H1 (cell line): ENCODE results near the gene PYGB. TPM values are rescaled to one million over a fixed set of nuclear protein-coding genes. Genes with fewer than 3 reads are reported as not detected.
A peak's percentile ranks its signal among the peaks of the same experiment; 100 is the strongest.
"Not testable (repeated sequence)": the region's sequence is repeated elsewhere in the genome, so short reads cannot be mapped to it uniquely, and the experiment has no call there.

Source experiments
- CTCF ChIA-PET: fragments of 300-600 bp; sonication (Branson Sonifier 250); formaldehyde crosslinking; loops from one replicate; lab custom pipeline; 2021; ENCODE audit not compliant: partially characterized antibody; lab: Charles Lee
- POLR2A ChIA-PET: fragments of 300-600 bp; sonication (Branson Sonifier 250); formaldehyde crosslinking; loops from one replicate; lab custom pipeline; 2021; ENCODE audit warnings: inconsistent platforms; ENCODE audit not compliant: partially characterized antibody; lab: Charles Lee
- DNase-seq, 2 experiments: peaks; one replicate each; pipeline versions ENCODE4 v3.0.0 to v3.0.0-alpha.2; 2010 to 2022; ENCODE audit warnings: low spot score in 2 of 2, low read depth in 1 of 2, mixed read lengths in 1 of 2
- FAIRE-seq: peaks from 2 replicates; lab custom pipeline; 2011; peaks lifted over from hg19 to GRCh38; lab: Jason Lieb, UNC
- H2AFZ ChIP-seq: 2 replicates; pipeline ENCODE4 v1.8.1; 2012; ENCODE audit warnings: low read length, inconsistent platforms
- H2AK5ac ChIP-seq: 2 replicates; pipeline ENCODE4 v1.6.1; 2013; ENCODE audit warnings: low read depth, low read length
- H2BK120ac ChIP-seq: replicated peaks from 2 replicates; pipeline ENCODE3; 2013; ENCODE audit warnings: low read depth, low read length, inconsistent platforms
- H2BK12ac ChIP-seq: 2 replicates; pipeline ENCODE4 v1.6.1; 2013; ENCODE audit warnings: low read depth, low read length
- H2BK15ac ChIP-seq: 2 replicates; pipeline ENCODE4 v1.6.1; 2013; ENCODE audit warnings: low read length
- H2BK20ac ChIP-seq: 2 replicates; pipeline ENCODE4 v1.6.1; 2013; ENCODE audit warnings: low read length
- H2BK5ac ChIP-seq: 2 replicates; pipeline ENCODE4 v1.6.1; 2013; ENCODE audit warnings: low read depth, low read length
- H3K14ac ChIP-seq: 2 replicates; pipeline ENCODE4 v1.6.1; 2013; ENCODE audit warnings: inconsistent platforms; ENCODE audit not compliant: insufficient read length
- H3K18ac ChIP-seq: 2 replicates; pipeline ENCODE4 v1.6.1; 2013; ENCODE audit warnings: low read length; ENCODE audit errors: extremely low read depth
- H3K23ac ChIP-seq: 2 replicates; pipeline ENCODE4 v1.6.1; 2013; ENCODE audit warnings: inconsistent platforms; ENCODE audit not compliant: insufficient read length
- H3K23me2 ChIP-seq: 2 replicates; pipeline ENCODE4 v1.6.1; 2013; ENCODE audit warnings: low read depth, low read length
- H3K27ac ChIP-seq: 2 replicates; pipeline ENCODE4 v1.6.1; 2011; ENCODE audit warnings: low read depth, low read length, inconsistent platforms
- H3K27me3 ChIP-seq, 4 experiments: replicated peaks in 1 of 4; 1 replicate in 1 of 4; 2 replicates in 3 of 4; pipeline versions ENCODE4 v1.6.1 to v1.8.1; 2011 to 2013; ENCODE audit warnings: low read length in 3 of 4, mild to moderate bottlenecking in 3 of 4, inconsistent platforms in 2 of 4, mixed read lengths in 2 of 4, moderate library complexity in 1 of 4; ENCODE audit not compliant: control insufficient read depth in 3 of 4, insufficient read depth in 3 of 4; ENCODE audit errors: extremely low read depth in 1 of 4
- H3K36me3 ChIP-seq, 4 experiments: 2 replicates each; pipeline versions ENCODE4 v1.6.1 to v1.8.1; 2011 to 2013; ENCODE audit warnings: mild to moderate bottlenecking in 4 of 4, low read length in 3 of 4, moderate library complexity in 2 of 4, control low read depth in 1 of 4, inconsistent platforms in 1 of 4; ENCODE audit not compliant: insufficient read depth in 4 of 4, control insufficient read depth in 2 of 4
- H3K4ac ChIP-seq: replicated peaks from 2 replicates; pipeline ENCODE3; 2013; ENCODE audit warnings: low read length, low read depth, mixed read lengths, inconsistent platforms; ENCODE audit not compliant: insufficient read length
- H3K4me1 ChIP-seq, 4 experiments: replicated peaks in 1 of 4; 1 replicate in 1 of 4; 2 replicates in 3 of 4; pipeline versions ENCODE4 v1.6.1 to v1.8.1; 2011 to 2013; ENCODE audit warnings: low read length in 3 of 4, inconsistent platforms in 2 of 4, mixed read lengths in 1 of 4; ENCODE audit not compliant: insufficient read depth in 4 of 4, control insufficient read depth in 3 of 4
- H3K4me2 ChIP-seq, 2 experiments: 2 replicates each; pipeline versions ENCODE4 v1.6.1 to v1.8.1; 2011 to 2013; ENCODE audit warnings: low read depth in 2 of 2, low read length in 2 of 2, control low read depth in 1 of 2, inconsistent platforms in 1 of 2, mild to moderate bottlenecking in 1 of 2; ENCODE audit not compliant: insufficient read depth in 1 of 2
- H3K4me3 ChIP-seq, 4 experiments: fragments of 200-600, 300-600 bp in 1 of 4; sonication (generic), shearing (Covaris generic), sonication (Bioruptor Twin) in 1 of 4; 2 replicates each; pipeline versions ENCODE4 v1.5.1 to v1.8.1; 2011 to 2016; ENCODE audit warnings: low read length in 4 of 4, low read depth in 3 of 4, control low read depth in 2 of 4, inconsistent platforms in 2 of 4, mild to moderate bottlenecking in 2 of 4, mixed read lengths in 1 of 4, moderate library complexity in 1 of 4; ENCODE audit not compliant: insufficient read depth in 2 of 4; ENCODE audit errors: extremely low read depth in 1 of 4
- H3K56ac ChIP-seq: replicated peaks from 2 replicates; pipeline ENCODE3; 2013; ENCODE audit warnings: low read depth, mild to moderate bottlenecking, mixed read lengths, low read length, inconsistent platforms; ENCODE audit not compliant: insufficient read length
- H3K79me1 ChIP-seq: 2 replicates; pipeline ENCODE4 v1.6.1; 2013; ENCODE audit warnings: low read depth, low read length, control low read depth
- H3K79me2 ChIP-seq, 2 experiments: 2 replicates each; pipeline versions ENCODE4 v1.6.1 to v1.8.1; 2012 to 2013; ENCODE audit warnings: low read length in 2 of 2, mild to moderate bottlenecking in 2 of 2, inconsistent platforms in 1 of 2; ENCODE audit not compliant: insufficient read depth in 2 of 2, control insufficient read depth in 1 of 2
- H3K9ac ChIP-seq, 4 experiments: replicated peaks in 1 of 4; 1 replicate in 1 of 4; 2 replicates in 3 of 4; pipeline versions ENCODE4 v1.6.1 to v1.8.1; 2011 to 2013; ENCODE audit warnings: low read depth in 3 of 4, low read length in 3 of 4, control low read depth in 2 of 4, mild to moderate bottlenecking in 2 of 4, moderate library complexity in 2 of 4, inconsistent platforms in 1 of 4; ENCODE audit errors: extremely low read depth in 1 of 4
- H3K9me3 ChIP-seq, 2 experiments: 2 replicates each; pipeline versions ENCODE4 v1.6.1 to v1.8.1; 2012 to 2013; ENCODE audit warnings: mild to moderate bottlenecking in 2 of 2, moderate library complexity in 2 of 2, control low read depth in 1 of 2, inconsistent platforms in 1 of 2, low read depth in 1 of 2, low read length in 1 of 2, mixed read lengths in 1 of 2; ENCODE audit not compliant: insufficient read depth in 2 of 2
- H4K20me1 ChIP-seq, 2 experiments: replicated peaks in 1 of 2; 2 replicates each; pipeline versions ENCODE3 to v1.8.1; 2011 to 2013; ENCODE audit warnings: inconsistent platforms in 2 of 2, low read length in 2 of 2, mild to moderate bottlenecking in 1 of 2; ENCODE audit not compliant: insufficient read depth in 2 of 2, control insufficient read depth in 1 of 2
- H4K5ac ChIP-seq: 2 replicates; pipeline ENCODE4 v1.6.1; 2013; ENCODE audit warnings: low read length, low read depth, mixed read lengths, inconsistent platforms; ENCODE audit not compliant: insufficient read length
- H4K8ac ChIP-seq: 2 replicates; pipeline ENCODE4 v1.8.0; 2013; ENCODE audit warnings: mild to moderate bottlenecking, moderate library complexity, low read length, inconsistent platforms; ENCODE audit not compliant: insufficient read depth; ENCODE audit errors: extremely low read depth
- H4K91ac ChIP-seq: replicated peaks from 2 replicates; pipeline ENCODE3; 2013; ENCODE audit warnings: low read length, mixed read lengths, inconsistent platforms; ENCODE audit not compliant: insufficient read length
- WGBS, 2 experiments: shearing (Covaris generic) in 1 of 2; methylation state at CpG; one replicate each; pipeline versions ENCODE4 v1.1.6 to v1.1.7; 2013 to 2015; ENCODE audit warnings: low lambda C conversion rate in 2 of 2, mixed read lengths in 2 of 2, inconsistent platforms in 1 of 2, low coverage in 1 of 2, missing lambda C conversion rate in 1 of 2; ENCODE audit not compliant: insufficient replicate concordance in 2 of 2, insufficient coverage in 1 of 2, insufficient read length in 1 of 2; ENCODE audit errors: extremely low coverage in 1 of 2, missing lambda C conversion rate in 1 of 2; 5-methylcytosine and 5-hydroxymethylcytosine counted together
- polyA plus RNA-seq, 7 experiments: library from polyadenylated mRNA; depleted of rRNA in 3 of 7; stranded (reverse) in 5 of 7; unstranded in 2 of 7; fragments of >200 nt in 5 of 7; fragments of 200-250 nt in 2 of 7; gene quantifications; 1 replicate in 5 of 7; 2 replicates in 1 of 7; 4 replicates in 1 of 7; pipeline versions ENCODE4 v1.2.1 to v1.2.3, GENCODE V29; 2011 to 2013; ENCODE audit warnings: missing spikeins in 2 of 7, mixed read lengths in 2 of 7
- total RNA-seq: library from RNA; stranded (reverse); fragmentation: NEBNext Ultra II Directional; extraction: Animal tissue kit (Norgen Biotek cat#: 25700); gene quantifications from 2 replicates; pipeline ENCODE4 v1.2.1, GENCODE V29; 2021

PYGB gene
- total and polyA plus RNA-seq, 2 of the 8 experiments (the other 6 are each of a cell fraction or from before 2014, with no cell fraction given) = 26.6 to 56.0 TPM

- H3K18ac ChIP-seq, H3K14ac ChIP-seq, H3K27ac ChIP-seq, H3K79me2 ChIP-seq, H3K4me2 ChIP-seq, H2BK15ac ChIP-seq, H2BK5ac ChIP-seq, H4K20me1 ChIP-seq, H4K8ac ChIP-seq, H3K9ac ChIP-seq, H2AFZ ChIP-seq, H2BK20ac ChIP-seq, H3K9me3 ChIP-seq, H4K5ac ChIP-seq, H2BK12ac ChIP-seq, H2BK120ac ChIP-seq, H3K4me3 ChIP-seq, H3K27me3 ChIP-seq, H4K91ac ChIP-seq, H2AK5ac ChIP-seq, H3K4ac ChIP-seq, H3K23ac ChIP-seq, H3K56ac ChIP-seq, H3K4me1 ChIP-seq, FAIRE-seq, H3K23me2 ChIP-seq: not testable (repeated sequence)
- DNase-seq = peak in 1 of 2 experiments; percentile 31
- ChIA-PET POLR2A (interaction anchor here (1.5 to 2.1 kb wide), 2 partner anchors 11 to 13 kb away, joined by 4 to 6 read pairs; partner anchors contain the start of gene PYGB), CTCF (interaction anchor here (1.2 kb wide), 1 partner anchor 12 kb away, joined by 4 read pairs; no protein-coding TSS in a partner anchor)
- peaks cover 2 to 17% (median 9%) of the 10 kb centered on the region in 4 experiments; a peak in 3 of 8 replicates for H3K36me3 ChIP-seq
- peaks cover 10% of the 10 kb centered on the region for H3K79me1 ChIP-seq
- 90% methylated on average over 16 of the region's 16 CpGs; no CpG with 5 or more reads in 1 of the 2 experiments for WGBS, 2 experiments
Measured at GRCh38 chr20:25260770-25261437, 13.0 kb downstream of the PYGB start.
